ENCODE measurements around the gene PATJ.

DNA sequence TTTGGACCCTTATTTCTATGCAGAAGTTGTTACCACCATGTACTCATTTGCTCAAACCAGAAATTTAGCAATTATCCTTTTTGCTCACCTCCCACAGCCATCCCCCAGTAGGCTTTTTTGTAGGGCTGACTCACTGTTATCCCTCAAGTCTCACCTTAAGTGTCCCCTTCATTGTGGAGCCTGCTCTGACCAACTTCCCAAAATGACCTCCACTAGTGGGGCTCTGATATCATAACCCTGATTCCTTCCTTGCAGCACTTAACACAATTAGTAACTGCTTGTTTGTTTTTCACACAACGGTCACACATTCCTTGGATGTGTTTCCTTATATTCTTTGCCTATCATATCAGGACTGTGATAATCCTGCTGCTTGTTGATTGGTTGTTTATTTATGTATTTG lies 76.7 kb downstream of the PATJ start:
- TF ChIP-seq, protein P1, sequence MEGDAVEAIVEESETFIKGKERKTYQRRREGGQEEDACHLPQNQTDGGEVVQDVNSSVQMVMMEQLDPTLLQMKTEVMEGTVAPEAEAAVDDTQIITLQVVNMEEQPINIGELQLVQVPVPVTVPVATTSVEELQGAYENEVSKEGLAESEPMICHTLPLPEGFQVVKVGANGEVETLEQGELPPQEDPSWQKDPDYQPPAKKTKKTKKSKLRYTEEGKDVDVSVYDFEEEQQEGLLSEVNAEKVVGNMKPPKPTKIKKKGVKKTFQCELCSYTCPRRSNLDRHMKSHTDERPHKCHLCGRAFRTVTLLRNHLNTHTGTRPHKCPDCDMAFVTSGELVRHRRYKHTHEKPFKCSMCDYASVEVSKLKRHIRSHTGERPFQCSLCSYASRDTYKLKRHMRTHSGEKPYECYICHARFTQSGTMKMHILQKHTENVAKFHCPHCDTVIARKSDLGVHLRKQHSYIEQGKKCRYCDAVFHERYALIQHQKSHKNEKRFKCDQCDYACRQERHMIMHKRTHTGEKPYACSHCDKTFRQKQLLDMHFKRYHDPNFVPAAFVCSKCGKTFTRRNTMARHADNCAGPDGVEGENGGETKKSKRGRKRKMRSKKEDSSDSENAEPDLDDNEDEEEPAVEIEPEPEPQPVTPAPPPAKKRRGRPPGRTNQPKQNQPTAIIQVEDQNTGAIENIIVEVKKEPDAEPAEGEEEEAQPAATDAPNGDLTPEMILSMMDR (IDR thresholded peaks at IDR 0.05): no peak
- no peak for TF ChIP-seq EZH2 (IDR thresholded peaks at IDR 0.05; ENCODE audit: borderline replicate concordance, insufficient read depth, low read depth, low read length, poor library complexity, severe bottlenecking)
